Suppressor macrophage (primary cell): ENCODE data around the gene RAD54L.
"Not testable (repeated sequence)": the region's sequence is repeated elsewhere in the genome, so short reads cannot be mapped to it uniquely, and the experiment has no call there.

Source experiments
- DNase-seq, 4 experiments: peaks; one replicate each; pipeline ENCODE4 v3.0.0-alpha.2; 2020 to 2022
- total RNA-seq, 17 experiments: gene quantifications; one replicate each; lab custom pipeline; 2026; ENCODE audit warnings: mixed read lengths in 6 of 17, inconsistent platforms in 3 of 17; lab: John Stamatoyannopoulos, UW

Gene RAD54L
- 1.6 to 11.3 (median 4.9) reads per million in 17 experiments for total RNA-seq

DNA sequence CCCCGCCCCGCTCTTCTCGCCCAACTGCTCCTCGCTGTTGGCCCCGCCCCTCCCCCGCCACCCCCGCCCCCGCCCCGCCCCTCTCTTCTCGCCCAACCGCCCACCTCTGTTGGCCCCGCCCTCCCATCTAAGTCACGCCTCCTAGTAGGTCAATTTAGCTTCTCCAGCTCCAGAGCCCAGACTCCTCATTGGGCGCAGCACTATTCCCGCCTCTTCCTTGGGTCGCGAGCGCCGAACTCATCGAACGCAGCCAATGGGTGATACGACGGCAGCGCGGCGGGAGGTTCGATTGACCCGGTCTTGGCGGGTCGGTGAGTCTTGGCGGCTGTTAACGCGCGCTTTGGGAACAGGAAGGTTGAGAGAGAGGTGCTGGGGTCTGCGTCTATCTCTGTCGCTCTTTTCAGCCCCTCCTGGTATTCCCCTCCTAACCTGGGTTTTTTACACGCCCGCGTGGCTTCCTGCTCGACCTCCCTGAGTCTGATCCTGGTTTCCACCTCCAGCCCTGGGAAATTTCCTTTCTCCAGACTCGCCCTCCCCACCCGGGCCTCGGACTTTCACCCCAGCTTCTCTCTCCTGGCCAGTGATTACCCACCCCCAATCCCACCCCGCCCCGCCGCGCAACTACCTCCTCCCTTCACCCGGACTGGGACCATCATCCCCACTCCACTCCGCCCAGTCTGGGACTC, at the start of gene RAD54L:
Gene RAD54L (plus strand): TSS at position 328 of the 686 bp plus-strand sequence. CDS start 643 bp downstream, outside the sequence.
- peak; percentile 98 to 99 (median 99) for DNase-seq

DNA sequence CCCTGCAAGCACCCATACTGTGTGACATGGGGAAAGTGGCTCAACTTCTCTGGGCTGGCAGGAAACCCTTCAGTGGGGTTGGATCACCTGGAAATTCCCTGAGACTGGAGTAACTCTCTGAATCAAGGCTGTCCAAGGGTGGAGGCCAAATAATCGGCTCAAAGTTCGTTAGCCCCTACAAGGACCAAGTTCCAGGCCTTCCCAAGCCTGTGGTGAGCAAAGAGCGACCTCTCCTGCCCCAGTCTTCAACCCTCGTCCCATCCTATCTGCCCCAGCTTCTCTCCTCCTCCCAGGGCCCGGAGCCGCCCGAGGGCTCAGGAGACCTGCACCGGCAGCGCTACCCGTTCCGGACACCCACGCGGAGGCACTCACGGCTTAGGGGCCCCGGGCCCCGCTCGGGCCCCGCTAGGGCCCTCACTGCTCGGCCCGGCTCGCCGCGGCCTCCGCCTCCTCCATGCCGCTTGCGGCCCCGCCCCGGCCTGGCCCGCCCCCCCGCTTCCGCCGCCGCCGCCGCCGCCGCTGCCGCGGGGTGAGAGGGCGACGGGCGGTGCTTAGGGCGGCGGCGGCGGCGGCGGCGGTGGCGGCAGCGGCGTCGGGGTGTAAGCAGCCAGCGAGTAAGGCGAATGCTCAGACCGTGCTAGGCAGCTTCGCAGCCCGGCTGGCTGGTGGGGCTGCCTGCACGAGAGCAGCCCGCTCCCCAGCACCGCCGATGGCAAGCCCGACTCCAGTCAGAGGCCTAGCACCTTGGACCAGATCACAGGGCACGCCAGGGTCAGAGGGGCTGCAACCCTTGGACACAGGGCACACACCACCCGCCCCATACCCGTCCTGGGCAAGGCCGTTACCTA, 49.4 kb upstream of the RAD54L start, which contains the start of gene POMGNT1:
Gene POMGNT1 (minus strand): TSS at position 471 of the 848 bp plus-strand sequence. CDS start 613 bp downstream, outside the sequence.
- peak; percentile 75 to 93 (median 82) for DNase-seq

DNA sequence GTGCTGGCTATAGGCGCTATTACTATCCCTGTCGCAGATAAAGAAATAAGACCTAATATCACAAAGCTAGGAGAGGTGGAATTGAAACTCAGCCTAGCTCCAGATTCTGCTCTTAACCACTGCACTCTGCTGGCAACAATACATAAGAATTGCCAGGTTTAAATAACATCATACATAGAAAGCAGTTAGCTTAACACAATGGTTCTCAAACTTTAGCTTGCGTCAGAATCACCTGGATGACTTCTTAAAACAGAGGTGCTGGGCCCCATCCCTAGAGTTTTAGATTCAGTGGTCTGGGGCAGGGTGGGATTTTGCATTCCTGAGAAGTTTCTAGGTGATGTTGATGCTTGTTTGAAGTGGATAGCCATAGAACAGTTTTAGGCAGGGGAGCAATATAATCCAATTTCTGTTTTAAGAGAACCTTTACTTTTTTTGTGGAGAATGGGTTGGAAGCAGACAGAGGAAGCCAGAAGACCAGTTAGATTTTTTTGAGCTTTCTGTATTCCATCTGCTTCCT, 48.3 kb upstream of the RAD54L start:
- no peak for DNase-seq

DNA sequence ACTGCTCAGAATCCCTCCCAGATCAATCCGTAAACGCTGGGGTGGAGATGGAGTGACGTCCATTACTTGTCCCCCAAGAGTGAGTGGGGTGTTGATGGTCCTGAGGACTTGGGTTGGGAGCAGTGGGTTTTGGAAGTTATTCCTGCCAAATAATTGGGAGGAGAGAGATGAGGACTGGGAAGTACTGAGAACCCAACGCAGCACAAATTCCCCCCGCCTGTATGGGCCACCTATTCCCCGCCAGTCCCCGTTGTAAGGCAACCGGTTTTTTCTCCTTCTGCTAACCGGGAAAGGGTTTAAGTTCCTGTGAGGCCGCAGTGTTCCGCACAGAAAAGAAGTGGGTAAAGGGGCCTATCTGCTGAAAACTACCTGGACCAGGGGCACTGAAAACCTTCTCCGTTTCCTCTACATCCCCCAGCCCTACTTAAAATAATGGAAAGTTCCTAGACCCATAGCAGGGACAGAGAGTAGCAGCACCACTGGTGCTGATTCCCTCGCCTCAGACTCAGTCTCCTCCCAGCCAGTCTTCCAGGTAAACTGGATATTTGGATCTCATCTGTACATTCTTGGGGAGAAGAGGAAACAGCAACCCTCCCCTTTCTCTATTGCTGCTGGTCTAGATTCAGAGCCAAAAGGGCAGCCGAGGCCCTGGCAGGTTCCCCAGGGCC, 43.7 kb upstream of the RAD54L start:
- DNase-seq: no peak

DNA sequence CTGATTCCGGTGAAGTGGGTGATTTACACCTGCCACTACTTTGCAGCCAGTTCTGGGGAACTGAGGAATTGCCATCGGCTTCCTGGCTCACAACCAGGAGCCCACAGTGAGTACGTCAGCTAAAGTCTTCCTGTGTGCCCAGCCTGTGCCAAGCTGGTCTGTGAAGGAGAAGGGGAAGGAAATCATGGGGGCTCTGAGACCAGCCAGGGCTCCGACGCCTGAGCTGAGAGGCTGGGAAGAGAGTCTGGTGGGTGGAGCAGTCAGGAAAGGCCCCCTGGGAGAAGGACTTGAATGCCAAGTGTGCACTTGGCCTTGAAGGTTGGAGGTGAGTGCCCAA, 43.2 kb upstream of the RAD54L start:
- DNase-seq: peak in 2 of 4 experiments; percentile 15 to 53

DNA sequence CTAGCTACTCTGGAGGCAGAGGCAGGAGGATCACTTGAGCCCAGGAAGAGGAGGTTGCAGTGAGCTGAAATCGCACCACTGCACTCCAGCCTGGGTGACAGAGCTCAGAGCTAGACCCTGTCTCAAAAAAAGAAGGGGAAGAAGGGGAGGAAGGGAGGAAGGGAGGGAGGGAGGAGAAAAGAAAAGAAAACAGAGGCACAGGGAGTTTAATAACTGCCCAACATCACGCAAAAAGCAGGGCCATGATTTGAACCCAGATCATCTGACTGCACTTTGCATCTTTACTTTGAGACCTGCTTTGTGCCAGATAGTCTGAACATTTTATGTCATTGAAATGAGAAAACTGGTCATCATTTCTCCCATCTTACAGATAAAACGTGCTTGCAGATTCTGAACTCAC, 42.4 kb upstream of the RAD54L start:
- DNase-seq: no peak

DNA sequence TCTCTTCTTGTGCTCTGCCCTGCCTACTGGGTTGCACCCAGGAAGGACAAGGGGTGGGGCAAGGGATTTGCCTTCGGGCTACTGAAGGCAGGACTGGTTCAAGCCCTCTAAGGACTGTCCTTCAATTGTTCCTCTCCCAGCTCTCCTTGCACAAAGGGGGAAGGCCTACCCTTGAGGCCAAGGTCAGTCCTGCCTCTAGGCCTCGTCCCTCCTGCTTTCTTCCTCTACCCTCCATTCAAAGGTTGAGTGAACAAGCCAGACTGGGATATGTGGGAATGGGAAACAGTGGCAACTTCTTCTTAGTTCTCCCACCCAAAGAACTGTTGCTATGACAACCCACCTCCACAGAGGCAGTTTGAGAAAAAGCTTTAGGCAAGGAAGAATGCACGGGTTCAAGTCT, 41.8 kb upstream of the RAD54L start:
- peak in 2 of 4 experiments; percentile 13 to 29 for DNase-seq

DNA sequence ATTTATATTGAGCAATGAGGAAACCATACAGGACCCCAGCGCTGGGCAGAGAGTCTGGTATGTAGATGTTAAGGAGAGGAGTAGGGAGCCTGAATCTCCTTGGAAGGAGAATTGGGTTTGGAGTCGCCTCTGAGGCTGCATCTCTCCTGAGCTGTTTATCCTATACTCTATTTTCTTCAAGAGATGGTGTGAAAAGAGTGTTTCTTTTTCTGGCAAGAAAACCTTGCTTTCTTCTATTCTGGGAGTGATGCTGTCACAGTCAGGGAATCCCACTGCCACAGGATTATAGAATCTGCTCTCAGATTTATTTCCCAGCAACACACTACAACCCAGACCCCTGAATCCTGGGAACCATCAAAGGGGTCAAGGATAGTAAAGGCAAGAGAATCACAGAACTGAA, 41.2 kb upstream of the RAD54L start:
- DNase-seq: no peak

DNA sequence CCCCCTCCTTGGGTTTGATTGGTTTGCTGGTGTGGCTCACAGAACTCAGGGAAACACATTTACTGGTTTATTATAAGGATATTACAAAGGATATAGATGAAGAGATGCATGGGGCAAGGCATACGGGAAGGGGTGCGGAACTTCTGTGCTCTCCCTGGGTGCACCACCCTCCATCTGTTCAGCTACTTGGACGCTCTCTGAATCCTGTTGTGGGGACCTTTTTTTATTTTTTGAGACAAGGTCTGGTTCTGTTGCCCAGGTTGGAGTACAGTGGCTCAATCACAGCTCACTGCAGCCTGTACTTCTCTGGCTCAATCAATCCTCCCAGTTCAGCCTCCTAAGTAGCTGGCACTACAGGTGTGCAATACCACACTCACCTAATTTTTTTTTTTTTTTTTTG, 37.0 kb upstream of the RAD54L start:
- no peak for DNase-seq

DNA sequence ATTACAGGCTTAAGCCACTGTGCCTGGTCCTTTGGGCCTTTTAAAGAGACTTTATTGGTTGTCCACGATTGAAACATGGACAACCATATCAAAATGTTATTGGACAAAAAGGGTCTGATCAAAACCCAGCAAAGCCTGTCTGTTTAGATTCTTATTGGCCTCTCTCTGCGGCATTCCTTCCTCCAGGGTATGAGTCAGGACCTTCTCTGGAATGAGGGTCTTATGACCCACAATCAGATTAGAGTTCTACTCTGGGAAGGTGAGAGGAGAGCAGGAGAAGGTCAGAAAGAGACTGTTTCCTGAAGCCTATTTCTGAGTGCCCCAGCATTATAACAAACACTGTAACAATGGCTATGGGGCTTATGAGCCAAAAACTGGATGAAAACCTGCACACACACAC, 36.5 kb upstream of the RAD54L start:
- DNase-seq: no peak

DNA sequence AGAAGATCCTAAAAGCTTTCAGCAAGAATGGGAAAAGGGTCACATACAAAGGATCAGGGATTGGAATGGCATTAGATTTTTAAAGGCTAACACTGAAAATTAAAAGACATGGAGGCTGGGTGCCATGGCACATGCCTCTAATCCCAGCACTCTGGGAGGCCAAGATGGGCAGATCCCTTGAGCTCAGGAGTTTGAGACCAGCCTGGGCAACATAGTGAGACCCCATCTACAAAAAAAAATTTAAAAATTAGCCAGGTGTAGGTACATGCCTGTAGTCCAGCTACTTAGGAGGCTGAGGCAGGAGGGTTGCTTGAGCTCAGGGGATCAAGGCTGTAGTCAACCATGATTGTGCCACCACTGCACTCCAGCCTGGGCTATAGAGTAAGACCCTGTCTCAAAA, 32.1 kb upstream of the RAD54L start:
- no peak for DNase-seq

DNA sequence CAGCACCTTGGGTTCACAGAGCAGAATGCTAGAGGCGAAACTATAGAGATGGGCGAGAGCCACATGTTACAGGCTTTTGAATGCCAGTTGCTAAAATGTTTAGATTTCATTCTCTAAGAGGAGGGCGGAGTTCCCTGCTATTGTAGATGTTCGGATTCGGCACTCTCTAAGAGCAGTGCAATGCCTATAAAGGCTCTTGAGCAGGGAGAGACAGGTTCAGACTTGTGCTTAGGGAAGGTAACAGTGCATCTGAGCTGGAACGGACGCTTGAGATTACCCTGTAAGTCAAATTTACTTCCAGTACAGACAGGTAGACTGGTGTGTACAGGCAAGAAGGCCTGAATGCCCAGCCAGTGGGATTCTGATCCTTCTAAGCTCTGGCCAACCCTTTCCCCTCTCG, 29.1 kb upstream of the RAD54L start:
- DNase-seq: no peak

DNA sequence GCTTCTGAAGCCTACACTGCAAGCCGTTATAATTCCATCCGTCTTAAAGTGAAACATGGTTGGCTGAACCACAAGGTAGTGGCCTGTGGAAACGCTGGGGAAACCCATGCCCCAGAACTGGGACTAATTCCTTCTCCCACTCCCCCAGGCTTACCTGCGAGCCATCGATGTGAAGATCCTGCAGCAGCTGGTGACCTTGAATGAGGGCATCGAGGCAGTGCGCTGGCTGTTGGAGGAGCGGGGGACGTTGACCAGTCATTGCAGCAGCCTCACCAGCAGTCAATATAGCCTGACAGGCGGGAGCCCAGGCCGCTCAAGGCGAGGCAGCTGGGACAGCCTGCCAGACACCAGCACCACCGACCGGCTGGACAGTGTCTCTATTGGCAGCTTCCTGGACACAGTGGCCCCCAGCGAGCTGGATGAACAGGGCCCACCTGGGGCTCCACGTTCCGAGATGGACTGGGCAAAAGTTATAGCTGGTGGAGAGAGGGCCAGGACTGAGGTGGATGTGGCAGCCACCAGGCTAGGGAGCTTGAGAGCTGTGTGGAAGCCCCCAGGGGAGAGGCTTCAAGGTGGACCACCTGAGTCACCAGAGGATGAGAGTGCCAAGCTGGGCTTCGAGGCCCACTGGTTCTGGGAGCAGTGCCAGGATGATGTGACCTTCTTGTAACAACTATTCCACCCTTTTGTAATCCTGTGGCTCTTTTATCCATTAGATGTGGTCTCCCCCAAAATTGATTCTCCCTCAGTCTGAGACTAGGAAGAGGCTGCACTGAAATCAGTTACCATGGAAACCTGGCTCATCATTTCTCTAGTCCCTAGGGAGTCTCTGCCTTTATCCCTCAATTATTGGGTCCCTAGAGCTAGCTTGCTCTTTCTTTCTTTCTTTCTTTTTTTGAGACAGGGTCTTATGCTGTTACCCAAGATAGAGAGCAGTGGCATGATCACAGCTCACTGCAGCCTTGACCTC, 27.7 kb upstream of the RAD54L start:
- no peak for DNase-seq

DNA sequence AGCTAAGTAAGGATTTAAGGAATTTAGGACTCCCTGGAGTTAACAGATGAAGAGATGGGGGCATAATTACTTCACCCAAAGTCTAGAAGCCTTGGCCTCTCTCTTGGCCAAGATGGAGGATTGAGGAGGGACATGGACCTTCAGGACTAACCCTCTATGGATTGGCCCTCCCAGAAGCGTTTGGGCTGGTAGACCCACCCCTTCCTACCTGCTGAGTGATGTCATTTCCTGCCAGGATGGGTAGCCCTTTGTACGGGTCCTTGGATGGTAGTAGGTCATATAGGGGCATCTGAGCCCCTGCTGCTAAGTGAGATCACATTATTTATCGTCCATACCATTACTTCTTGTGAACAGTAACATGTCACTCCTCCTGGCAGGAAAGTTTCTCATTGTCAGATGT, 26.8 kb upstream of the RAD54L start:
- DNase-seq: no peak

DNA sequence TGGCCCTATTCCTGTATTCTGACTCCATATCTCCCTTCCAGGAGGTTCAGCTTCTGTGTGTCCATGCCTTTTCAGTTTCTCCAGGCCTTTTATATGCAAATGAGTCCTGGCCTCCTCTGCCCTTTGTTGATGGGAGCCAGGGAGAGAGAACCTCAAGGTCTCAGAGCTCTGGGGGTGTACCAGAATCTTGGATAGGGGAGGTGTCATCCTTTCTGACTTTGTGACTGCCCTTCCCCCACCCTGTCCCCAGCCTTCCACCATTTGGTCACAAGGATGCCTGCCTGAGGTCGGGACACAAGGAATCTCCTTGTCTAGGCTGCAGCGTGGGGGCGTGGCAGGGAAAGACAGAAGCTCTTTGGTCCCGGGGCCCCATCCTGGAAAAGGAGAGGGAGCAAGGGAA, 25.8 kb upstream of the RAD54L start:
- DNase-seq: no peak

DNA sequence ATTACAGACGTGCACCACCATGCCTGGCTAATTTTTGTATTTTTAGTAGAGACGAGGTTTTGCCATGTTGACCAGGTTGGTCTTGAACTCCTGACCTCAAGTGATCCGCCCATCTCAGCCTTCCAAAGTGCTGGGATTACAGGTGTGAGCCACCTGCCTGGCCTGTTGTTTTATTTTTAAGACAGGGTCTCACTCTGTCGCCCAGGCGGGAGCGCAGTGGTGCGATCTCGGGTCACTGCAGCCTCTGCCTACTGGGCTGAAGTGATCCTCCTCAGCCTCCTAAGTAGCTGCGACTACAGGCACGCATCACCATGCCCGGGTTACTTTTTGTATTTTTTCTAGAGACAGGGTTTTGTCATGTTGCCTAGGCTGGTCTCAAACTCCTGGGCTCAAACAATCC, 24.5 kb upstream of the RAD54L start:
- not testable (repeated sequence) for DNase-seq

DNA sequence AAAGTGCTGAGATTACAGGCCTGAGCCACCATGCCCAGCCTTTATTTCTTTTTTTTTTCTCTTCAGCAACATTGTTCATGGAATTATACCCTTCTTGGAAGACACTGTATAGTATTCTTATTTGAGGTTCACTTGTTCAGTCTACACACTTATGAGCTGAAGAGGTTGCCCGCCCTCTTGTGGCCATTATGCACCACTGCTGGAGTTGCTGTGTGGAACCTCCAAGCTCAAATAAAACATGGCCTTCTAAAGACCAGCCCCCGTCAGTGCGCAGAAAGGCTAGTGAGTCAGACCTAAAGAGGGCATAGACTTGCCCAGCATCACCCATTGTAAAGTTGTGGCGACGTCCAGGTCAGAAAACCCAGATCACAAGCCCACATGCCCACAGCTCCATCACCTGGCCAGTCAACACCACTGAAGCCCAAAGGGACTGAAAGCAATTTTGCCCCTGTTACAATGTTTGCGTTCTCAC, 24.1 kb upstream of the RAD54L start:
- peak; percentile 81 to 91 (median 84) for DNase-seq

DNA sequence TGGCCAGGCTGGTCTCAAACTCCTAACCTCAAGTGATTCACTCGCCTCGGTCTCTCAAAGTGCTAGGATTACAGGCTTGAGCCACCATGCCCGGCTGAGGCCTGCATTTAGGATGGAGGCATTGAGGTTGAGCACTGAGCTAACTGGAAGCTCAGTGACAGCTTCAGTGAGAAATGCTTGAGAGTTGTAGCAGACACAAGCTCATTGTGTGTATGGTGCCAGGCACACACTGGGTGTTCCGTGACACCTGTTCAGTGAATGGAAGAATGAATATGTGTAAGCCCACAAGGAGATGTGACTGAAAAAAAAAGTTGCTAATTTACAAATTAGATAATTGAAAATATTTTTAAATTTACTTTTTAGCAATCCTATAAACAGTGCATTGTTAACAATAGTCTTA, 22.6 kb upstream of the RAD54L start:
- DNase-seq: no peak

DNA sequence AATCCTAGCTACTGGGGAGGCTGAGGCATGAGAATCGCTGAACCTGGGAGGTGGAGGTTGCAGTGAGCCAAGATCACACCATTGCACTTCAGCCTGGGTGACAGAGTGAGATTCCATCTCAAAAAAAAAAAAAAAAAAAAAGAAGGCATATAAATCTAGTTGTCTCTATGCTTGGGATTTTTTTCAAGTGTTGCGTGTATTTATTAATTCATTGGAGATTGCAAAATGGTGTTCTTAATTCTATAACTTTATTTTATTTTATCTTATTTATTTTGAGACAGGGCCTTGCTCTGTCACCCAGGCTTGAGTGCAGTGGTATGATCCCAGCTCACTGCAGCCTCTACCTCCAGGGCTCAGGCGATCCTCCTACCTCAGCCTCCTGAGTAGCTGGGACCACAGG, 16.3 kb upstream of the RAD54L start:
- not testable (repeated sequence) for DNase-seq

DNA sequence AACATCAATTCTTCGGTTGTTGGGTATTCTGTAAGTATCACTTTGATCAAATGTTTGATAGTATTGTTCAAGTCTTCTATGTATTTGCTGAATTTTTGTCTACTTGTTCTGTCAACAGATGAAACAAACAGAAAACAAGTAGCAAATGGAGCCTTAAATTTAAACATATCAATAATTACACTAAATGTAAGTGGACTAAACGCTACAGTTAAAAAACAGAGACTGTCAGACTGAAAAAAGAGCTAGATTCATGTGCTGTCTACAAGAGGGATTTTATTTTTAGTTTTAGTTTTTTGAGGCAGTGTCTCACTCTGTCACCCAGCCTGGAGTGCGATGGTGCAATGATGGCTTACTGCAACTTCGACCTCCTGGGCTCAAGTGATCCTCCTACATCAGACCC, 10.7 kb upstream of the RAD54L start:
- DNase-seq: no peak

DNA sequence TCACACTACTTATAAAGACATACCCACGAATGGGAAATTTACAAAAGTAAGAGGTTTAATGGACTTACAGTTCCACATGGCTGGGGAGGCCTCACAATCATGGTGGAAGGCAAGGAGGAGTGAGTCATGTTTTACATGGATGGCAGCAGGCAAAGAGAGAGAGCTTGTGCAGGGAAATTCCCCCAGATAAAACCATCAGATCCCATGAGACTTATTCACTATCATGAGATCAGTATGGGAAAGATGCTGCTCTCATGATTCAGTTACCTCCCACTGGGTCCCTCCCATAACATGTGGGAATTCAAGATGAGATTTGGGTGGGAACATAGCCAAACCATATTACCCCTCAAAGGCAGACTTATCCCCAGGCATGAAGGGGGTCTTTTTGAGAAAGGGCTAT, 8.7 kb upstream of the RAD54L start:
- peak; percentile 13 to 73 (median 48) for DNase-seq

DNA sequence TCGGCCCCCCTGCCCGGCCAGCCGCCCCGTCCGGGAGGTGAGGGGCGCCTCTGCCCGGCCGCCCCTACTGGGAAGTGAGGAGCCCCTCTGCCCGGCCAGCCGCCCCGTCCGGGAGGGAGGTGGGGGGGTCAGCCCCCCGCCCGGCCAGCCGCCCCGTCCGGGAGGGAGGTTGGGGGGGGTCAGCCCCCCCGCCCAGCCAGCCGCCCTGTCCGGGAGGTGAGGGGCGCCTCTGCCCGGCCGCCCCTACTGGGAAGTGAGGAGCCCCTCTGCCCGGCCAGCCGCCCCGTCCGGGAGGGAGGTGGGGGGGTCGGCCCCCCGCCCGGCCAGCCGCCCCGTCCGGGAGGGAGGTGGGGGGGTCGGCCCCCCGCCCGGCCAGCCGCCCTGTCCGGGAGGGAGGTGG, 5.8 kb upstream of the RAD54L start:
- DNase-seq: not testable (repeated sequence)
